Measurements from ENCODE around the gene KLF11.
"Not testable (repeated sequence)": the region's sequence is repeated elsewhere in the genome, so short reads cannot be mapped to it uniquely, and the experiment has no call there.

Gene KLF11

GRCh38 chr2:10009811-10010781, 33.3 kb upstream of the KLF11 start:
- DNase-seq, result no peak

GRCh38 chr2:10010861-10011605, 32.3 kb upstream of the KLF11 start:
- not testable (repeated sequence) for DNase-seq

- not testable (repeated sequence) for DNase-seq
These were observed 31.6 kb upstream of the KLF11 start for GRCh38 chr2:10011606-10012325.

- not testable (repeated sequence) for DNase-seq
These were observed 30.9 kb upstream of the KLF11 start for GRCh38 chr2:10012366-10012962.

- no peak for DNase-seq
These were observed 30.3 kb upstream of the KLF11 start for GRCh38 chr2:10012963-10013461.

DNA sequence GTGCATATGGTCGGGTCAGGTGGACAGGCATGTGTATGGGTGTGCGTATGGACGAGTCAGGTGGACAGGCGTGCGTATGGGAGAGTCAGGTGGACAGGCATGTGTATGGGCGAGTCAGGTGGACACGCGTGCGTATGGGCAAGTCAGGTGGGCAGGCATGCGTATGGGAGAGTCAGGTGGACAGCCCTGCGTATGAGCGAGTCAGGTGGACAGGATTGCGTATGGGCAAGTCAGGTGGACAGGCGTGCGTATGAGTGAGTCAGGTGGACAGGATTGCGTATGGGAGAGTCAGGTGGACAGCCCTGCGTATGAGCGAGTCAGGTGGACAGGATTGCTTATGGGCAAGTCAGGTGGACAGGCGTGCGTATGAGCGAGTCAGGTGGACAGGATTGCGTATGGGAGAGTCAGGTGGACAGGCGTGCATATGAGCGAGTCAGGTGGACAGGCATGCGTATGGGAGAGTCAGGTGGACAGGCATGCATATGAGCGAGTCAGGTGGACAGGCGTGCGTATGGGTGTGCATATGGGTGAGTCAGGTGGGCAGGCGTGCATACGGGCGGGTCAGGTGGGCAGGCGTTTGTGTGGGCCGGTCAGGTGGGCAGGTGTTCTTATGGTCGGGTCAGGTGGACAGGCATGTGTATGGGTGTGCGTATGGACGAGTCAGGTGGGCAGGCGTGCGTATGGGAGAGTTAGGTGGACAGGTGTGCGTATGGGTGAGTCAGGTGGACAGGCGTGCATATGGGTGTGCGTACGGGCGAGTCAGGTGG, 29.5 kb upstream of the KLF11 start:
- not testable (repeated sequence) for DNase-seq

DNA sequence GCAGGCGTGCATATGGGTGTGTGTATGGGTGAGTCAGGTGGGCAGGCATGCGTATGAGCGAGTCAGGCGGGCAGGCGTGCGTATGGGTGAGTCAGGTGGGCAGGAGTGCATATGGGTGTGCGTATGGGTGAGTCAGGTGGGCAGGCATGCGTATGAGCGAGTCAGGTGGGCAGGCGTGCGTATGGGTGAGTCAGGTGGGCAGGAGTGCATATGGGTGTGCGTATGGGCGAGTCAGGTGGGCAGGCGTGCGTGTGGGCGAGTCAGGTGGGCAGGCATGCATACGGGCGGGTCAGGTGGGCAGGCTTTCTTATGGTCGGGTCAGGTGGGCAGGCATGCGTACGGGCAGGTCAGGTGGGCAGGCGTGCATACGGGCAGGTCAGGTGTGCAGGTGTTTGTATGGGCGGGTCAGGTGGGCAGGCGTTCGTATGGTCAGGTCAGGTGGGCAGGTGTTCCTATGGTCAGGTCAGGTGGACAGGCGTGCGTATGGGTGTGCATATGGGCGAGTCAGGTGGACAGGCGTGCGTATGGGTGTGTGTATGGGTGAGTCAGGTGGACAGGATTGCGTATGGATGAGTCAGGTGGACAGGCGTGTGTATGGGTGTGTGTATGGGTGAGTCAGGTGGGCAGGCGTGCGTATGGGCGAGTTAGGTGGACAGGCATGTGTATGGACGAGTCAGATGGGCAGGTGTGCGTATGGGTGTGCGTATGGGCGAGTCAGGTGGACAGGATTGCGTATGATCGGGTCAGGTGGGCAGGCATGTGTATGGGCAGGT, 28.7 kb upstream of the KLF11 start:
- no peak for DNase-seq

DNA sequence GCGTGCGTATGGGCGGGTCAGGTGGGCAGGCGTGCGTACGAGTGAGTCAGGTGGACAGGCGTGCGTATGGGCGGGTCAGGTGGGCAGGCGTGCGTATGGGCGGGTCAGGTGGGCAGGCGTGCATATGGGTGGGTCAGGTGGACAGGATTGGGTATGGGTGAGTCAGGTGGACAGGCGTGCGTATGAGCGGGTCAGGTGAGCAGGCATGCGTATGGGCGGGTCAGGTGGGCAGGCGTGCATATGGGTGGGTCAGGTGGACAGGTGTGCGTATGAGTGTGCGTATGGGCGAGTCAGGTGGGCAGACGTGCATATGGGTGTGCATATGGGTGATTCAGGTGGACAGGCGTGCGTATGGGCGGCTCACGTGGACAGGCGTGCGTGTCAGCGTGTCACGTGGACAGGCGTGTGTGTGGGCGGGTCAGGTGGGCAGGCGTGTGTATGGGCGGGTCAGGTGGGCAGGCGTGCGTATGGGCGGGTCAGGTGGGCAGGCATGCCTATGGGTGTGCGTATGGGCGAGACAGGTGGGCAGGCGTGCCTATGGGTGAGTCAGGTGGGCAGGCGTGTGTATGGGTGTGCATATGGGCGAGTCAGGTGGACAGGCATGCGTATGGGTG, 27.9 kb upstream of the KLF11 start:
- not testable (repeated sequence) for DNase-seq

GRCh38 chr2:10016001-10016801, 27.1 kb upstream of the KLF11 start:
- no peak for DNase-seq

DNA sequence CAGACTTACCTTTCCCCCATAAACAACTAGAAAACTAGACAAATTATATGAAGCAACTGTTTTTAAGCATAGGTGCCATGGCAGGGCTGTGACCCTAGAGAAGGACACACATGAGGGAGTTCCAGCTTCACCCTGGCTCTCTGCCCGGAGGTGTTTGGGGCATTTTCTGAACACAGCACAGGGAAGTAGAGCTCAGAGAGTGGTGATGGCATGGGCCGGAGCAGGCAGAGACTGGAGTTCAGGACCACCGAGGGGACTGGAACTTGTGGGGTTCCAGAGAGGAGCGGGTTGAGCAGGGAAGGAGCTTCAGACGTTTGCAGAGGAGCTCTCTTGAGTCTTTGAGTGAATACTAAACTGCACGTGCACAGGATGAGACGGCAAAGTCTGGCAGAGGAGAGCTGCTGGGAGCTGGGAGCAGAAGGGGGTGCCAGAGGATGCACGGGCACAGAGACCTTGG, 26.5 kb upstream of the KLF11 start:
- DNase-seq, result no peak

DNA sequence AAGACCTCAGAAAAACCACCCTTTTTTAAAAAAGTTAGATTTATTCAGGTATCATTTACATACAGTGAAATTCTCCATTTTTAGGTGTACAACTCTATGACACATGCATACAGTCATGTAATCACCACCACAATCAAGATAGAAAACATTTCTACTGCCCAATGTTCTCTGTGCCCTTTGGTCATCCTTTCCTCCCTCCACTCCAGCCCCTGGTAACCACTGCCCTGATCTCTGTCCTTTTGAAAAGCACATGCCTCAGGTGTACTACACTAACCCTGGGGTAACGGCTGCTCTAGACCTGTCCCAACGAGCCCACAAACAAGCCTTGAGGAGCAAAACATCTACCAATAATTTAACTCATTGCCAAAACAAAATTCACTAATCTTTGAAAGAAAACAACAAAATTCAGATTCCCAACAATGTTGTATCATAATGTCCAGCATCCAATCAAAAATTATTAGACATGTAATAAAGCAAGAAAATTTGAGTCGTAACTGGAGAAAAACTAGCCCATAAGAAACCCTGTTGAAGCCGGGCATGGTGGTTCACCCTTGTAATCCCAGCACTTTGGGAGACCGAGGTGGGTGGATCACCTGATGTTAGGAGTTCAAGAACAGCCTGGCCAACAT, 25.9 kb upstream of the KLF11 start:
- DNase-seq, result no peak

DNA sequence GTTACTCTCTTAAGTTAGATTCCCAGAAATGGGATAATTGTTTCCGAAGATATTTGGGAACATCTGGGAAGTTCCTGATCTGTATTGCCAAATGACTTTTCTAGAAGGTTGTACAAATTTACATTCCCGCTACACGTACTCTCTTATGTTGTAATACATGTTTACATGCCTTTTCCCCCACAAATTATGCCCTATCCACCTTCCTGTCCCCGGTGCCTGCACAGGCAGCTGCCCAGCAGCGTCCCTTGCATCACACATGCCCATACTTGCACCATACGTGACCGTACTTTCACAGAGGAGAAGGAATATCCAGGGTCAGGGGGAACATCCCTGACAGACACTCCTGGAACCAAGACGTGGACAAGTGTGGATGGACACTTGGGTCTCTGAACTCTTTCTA, 24.2 kb upstream of the KLF11 start:
- DNase-seq, result no peak

DNA sequence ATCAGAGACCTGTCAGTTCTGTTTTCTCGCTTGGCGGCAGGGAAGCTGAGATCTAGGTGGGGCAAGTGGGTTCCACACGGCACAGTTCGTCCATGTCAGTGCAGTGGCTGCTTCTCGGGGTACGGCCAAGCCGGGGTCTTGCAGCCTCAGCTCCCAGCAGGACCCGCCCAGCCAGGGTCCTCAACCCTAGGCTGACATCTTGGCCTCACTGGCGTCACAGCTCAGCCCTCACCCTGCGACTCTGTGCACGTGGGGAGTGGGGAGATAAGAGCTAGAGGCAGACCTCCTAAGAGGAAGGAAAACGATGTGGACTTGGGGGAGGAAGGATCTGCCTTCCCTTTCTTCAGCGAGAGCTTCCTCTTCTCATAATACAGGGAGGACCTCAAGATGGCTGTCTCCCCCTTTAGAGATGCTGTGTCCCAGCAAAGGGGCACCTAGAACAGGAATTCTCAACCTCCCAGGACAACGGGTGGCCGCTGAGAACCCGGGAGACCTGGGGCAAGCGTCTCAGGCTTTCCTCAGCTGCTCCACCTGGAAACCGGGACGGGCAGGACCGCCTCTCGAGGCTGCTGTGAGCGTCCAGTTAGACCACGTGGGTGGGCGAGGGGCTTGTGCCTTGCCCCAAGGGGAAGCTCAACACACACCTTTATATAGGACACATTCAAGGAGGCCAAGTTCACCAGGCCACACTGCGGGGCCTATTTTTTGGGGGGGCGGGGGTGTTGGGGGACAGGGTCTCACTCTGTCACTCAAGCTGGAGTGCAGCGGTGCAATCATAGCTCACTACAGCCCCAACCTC, 23.5 kb upstream of the KLF11 start:
- no peak for DNase-seq

GRCh38 chr2:10022041-10022421, 21.3 kb upstream of the KLF11 start:
- no peak for DNase-seq

- DNase-seq, result no peak
These were observed 20.9 kb upstream of the KLF11 start for GRCh38 chr2:10022445-10022844.

DNA sequence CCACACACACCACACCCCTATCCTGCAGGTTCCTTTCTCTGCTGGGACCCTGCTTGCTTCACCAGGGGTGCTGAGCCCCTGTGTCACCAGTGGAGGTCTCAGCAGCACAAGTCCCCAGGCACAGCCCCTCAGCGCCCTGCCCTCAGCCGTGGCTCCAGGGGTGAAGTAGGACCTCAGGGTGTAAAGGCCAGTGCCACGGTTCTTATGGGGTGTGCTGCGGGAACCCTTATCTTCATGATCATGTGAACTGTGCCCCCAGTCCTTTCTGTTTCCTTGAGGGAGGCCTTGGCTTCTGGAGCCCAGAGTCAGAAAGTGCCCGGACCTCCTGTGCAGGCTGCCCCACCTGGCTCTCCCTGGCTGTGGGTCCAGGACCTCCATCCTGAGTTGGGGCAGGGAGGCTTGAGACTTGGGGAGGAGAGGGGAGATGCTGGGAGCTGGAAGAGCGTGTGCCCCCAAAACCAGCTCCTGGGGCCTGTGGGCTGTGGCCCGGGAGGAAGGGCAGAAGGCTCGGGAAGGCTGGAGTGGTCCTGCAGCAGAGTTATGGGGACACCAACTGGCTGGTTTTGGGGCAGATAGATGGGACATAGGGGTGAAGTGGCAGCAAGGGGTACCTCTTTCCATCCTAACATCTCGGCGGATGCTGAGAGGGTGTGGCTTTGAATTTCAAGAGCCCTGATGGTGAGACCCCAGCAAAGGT, 20.2 kb upstream of the KLF11 start:
- DNase-seq, result no peak

DNA sequence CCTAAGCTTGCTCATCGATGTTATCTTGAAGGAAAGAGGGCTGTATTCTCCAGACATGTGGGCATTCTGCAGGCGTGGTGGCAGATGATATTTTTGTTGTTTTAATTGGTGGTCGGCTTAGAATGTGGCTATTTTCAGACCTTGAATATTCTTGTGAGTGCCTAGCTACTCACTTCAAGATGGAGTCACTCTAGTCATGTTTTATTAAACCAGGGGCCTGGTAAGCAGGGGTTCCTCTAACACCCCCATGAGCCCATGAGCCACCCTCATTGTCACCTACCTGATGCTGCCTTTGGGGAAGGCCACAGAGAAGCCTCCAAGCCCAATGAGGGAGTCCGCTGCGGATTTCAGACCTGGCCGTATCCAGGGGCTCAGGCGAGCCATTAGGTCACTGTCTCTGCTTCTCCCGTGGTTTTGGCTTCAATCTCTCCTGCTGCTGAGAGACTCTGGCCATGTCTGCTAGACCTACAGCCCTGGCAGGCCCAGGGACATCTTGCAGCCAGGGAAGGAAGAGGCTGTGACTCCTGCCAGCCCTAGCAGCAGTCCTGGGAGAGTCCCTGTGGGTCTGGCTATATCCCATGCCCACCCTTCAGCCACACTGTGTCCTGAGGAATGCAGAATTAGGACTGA, 16.3 kb upstream of the KLF11 start:
- DNase-seq, result no peak

All from stimulated activated naive CD4-positive, alpha-beta T cell treated with Interleukin-2 at 50 U/mL for 16 hours (primary cell).